Liver (tissue), 3 donors: ENCODE results near the gene EIF3D.

Source experiments
- EGR1 ChIP-seq, 2 donors: IDR thresholded peaks; 2 replicates each; pipeline ENCODE4 v1.6.1; 2016 to 2018; ENCODE audit warnings: antibody characterized with exemption in 2 of 2, low read depth in 2 of 2
- FOXA1 ChIP-seq: IDR thresholded peaks from 2 replicates; pipeline ENCODE4 v1.6.1; 2016; ENCODE audit warnings: antibody characterized with exemption
- GABPA ChIP-seq, 2 donors: IDR thresholded peaks in 1 of 2; conservative IDR thresholded peaks in 1 of 2; 2 replicates each; pipeline ENCODE4 v1.6.1; 2016; ENCODE audit warnings: antibody characterized with exemption in 2 of 2, mild to moderate bottlenecking in 1 of 2, moderate library complexity in 1 of 2
- HNF4G ChIP-seq: IDR thresholded peaks from 2 replicates; pipeline ENCODE4 v1.6.1; 2016; ENCODE audit warnings: antibody characterized with exemption
- JUND ChIP-seq, 2 donors: IDR thresholded peaks; 2 replicates each; pipeline ENCODE4 v1.6.1; 2016; ENCODE audit warnings: antibody characterized with exemption in 2 of 2
- MAX ChIP-seq: IDR thresholded peaks from 2 replicates; pipeline ENCODE4 v1.6.1; 2016; ENCODE audit warnings: antibody characterized with exemption
- RAD21 ChIP-seq, 2 donors: IDR thresholded peaks; 2 replicates each; pipeline ENCODE4 v1.6.1; 2016; ENCODE audit warnings: antibody characterized with exemption in 2 of 2, mild to moderate bottlenecking in 2 of 2
- SP1 ChIP-seq: IDR thresholded peaks from 2 replicates; pipeline ENCODE4 v1.6.1; 2018; ENCODE audit warnings: antibody characterized with exemption, mild to moderate bottlenecking
- TAF1 ChIP-seq: conservative IDR thresholded peaks from 2 replicates; pipeline ENCODE4 v1.6.1; 2016; ENCODE audit warnings: antibody characterized with exemption, mild to moderate bottlenecking
- YY1 ChIP-seq: IDR thresholded peaks from 2 replicates; pipeline ENCODE4 v1.6.1; 2016; ENCODE audit warnings: antibody characterized with exemption, mild to moderate bottlenecking
- TF ChIP-seq, protein P1 (sequence below): fragments of 150-350 bp; IDR thresholded peaks from 2 replicates; pipeline ENCODE4 v1.5.1; 2017; ENCODE audit warnings: improper control_type of control experiment, low read depth, low read length; ENCODE audit not compliant: missing input control
- TF ChIP-seq, protein P2 (sequence below): IDR thresholded peaks from 2 replicates; pipeline ENCODE4 v1.6.1; 2016; ENCODE audit warnings: antibody characterized with exemption, mild to moderate bottlenecking
- TF ChIP-seq, protein P3 (sequence below): IDR thresholded peaks from 2 replicates; pipeline ENCODE4 v1.6.1; 2016; ENCODE audit warnings: antibody characterized with exemption
- donor health status: healthy.
- donor health status: healthy.

DNA sequence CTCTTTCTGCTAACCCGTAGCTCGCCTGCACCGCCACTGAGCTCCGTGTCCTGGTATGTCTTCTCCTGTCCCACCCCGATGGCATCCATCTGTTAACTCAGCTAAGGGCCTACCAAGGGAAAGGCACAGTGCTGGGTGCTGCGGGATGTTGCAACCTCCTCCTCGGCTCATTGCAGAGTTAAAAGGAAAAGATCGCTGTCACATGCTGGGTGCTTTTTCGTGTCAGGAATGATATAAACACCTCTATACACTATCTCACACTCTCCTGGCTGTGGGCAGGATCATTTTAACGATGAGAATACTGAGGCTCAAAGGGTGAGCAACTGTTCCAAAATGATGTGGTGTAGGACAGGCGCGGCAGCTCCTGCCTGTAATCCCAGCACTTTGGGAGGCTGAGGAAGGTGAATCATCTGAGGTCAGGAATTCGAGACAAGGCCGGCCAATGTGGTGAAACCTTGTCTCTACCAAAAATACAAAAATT is 57.6 kb downstream of the EIF3D start:
- TF ChIP-seq RAD21 (IDR thresholded peaks at IDR 0.05) = no peak
- TF ChIP-seq, protein P1, sequence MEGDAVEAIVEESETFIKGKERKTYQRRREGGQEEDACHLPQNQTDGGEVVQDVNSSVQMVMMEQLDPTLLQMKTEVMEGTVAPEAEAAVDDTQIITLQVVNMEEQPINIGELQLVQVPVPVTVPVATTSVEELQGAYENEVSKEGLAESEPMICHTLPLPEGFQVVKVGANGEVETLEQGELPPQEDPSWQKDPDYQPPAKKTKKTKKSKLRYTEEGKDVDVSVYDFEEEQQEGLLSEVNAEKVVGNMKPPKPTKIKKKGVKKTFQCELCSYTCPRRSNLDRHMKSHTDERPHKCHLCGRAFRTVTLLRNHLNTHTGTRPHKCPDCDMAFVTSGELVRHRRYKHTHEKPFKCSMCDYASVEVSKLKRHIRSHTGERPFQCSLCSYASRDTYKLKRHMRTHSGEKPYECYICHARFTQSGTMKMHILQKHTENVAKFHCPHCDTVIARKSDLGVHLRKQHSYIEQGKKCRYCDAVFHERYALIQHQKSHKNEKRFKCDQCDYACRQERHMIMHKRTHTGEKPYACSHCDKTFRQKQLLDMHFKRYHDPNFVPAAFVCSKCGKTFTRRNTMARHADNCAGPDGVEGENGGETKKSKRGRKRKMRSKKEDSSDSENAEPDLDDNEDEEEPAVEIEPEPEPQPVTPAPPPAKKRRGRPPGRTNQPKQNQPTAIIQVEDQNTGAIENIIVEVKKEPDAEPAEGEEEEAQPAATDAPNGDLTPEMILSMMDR = no peak
- TF ChIP-seq JUND (IDR thresholded peaks at IDR 0.05) = no peak
- TF ChIP-seq, protein P2, sequence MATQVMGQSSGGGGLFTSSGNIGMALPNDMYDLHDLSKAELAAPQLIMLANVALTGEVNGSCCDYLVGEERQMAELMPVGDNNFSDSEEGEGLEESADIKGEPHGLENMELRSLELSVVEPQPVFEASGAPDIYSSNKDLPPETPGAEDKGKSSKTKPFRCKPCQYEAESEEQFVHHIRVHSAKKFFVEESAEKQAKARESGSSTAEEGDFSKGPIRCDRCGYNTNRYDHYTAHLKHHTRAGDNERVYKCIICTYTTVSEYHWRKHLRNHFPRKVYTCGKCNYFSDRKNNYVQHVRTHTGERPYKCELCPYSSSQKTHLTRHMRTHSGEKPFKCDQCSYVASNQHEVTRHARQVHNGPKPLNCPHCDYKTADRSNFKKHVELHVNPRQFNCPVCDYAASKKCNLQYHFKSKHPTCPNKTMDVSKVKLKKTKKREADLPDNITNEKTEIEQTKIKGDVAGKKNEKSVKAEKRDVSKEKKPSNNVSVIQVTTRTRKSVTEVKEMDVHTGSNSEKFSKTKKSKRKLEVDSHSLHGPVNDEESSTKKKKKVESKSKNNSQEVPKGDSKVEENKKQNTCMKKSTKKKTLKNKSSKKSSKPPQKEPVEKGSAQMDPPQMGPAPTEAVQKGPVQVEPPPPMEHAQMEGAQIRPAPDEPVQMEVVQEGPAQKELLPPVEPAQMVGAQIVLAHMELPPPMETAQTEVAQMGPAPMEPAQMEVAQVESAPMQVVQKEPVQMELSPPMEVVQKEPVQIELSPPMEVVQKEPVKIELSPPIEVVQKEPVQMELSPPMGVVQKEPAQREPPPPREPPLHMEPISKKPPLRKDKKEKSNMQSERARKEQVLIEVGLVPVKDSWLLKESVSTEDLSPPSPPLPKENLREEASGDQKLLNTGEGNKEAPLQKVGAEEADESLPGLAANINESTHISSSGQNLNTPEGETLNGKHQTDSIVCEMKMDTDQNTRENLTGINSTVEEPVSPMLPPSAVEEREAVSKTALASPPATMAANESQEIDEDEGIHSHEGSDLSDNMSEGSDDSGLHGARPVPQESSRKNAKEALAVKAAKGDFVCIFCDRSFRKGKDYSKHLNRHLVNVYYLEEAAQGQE = no peak
- no peak for TF ChIP-seq MAX
- TF ChIP-seq GABPA (IDR thresholded peaks at IDR 0.05 in 1 of 2, conservative IDR thresholded peaks at IDR 0.05 in 1 of 2) = no peak
- TF ChIP-seq YY1 = no peak
- TF ChIP-seq HNF4G = no peak
- no peak for TF ChIP-seq FOXA1
- TF ChIP-seq EGR1 (IDR thresholded peaks at IDR 0.05; ENCODE audit: low read depth in 2 of 2) = no peak
- no peak for TF ChIP-seq SP1
- no peak for TF ChIP-seq TAF1
- TF ChIP-seq, protein P3, sequence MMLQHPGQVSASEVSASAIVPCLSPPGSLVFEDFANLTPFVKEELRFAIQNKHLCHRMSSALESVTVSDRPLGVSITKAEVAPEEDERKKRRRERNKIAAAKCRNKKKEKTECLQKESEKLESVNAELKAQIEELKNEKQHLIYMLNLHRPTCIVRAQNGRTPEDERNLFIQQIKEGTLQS = no peak
